HCT116 (cell line): ENCODE results near the gene APBA2. TPM values are rescaled to one million over a fixed set of nuclear protein-coding genes. Genes with fewer than 3 reads are reported as not detected.

Source experiments
- ATAC-seq: fragments of 200-7000 bp; cut with Tn5 transposase; 2 replicates; pipeline ENCODE4 v1.9.1; 2020; ENCODE audit warnings: mild to moderate bottlenecking, moderate library complexity
- BruUV-seq: library from RNA; stranded (reverse); fragments of 400-500 nt; replicated peaks from 2 replicates; lab custom pipeline; 2021; lab: Mats Ljungman, UMichigan
- CTCF ChIA-PET: fragments of 300-600 bp; sonication (Branson Sonifier 250); formaldehyde crosslinking; loops from one replicate; lab custom pipeline; 2021; ENCODE audit warnings: antibody characterized with exemption; lab: Charles Lee
- POLR2A ChIA-PET: fragments of 300-600, 350-600 bp; sonication (Branson Sonifier 250); formaldehyde crosslinking; loops from one replicate; lab custom pipeline; 2021; ENCODE audit warnings: antibody characterized with exemption; lab: Charles Lee
- RAD21 ChIA-PET, 2 experiments: fragments of 300-600 bp; sonication (Branson Sonifier 250); formaldehyde crosslinking; loops; one replicate each; lab custom pipeline; 2023; ENCODE audit warnings: low total read pairs in 2 of 2; ENCODE audit not compliant: uncharacterized antibody in 2 of 2, unreplicated experiment in 2 of 2, low non-redundant PET in 1 of 2; lab: Charles Lee
- DNase-seq: peaks from one replicate; pipeline ENCODE4 v3.0.0-alpha.2; 2010; ENCODE audit warnings: low read depth, low spot score
- H2AFZ ChIP-seq: fragments of 200-600 bp; shearing (Covaris generic), sonication (generic); 2 replicates; pipeline ENCODE4 v1.6.1; 2017; ENCODE audit warnings: low read depth, mixed run types, mixed read lengths, antibody characterized with exemption, low read length; ENCODE audit not compliant: poor library complexity, severe bottlenecking
- H3K27ac ChIP-seq: 2 replicates; pipeline ENCODE4 v1.5.1; 2012; ENCODE audit warnings: low read depth, low read length
- H3K27me3 ChIP-seq: fragments of 200-600 bp; sonication (generic); 2 replicates; pipeline ENCODE4 v1.6.1; 2016; ENCODE audit warnings: mixed run types, low read length, mixed read lengths; ENCODE audit not compliant: insufficient read depth
- H3K36me3 ChIP-seq, 2 experiments: fragments of 200-500 bp in 1 of 2; fragments of 200-600 bp in 1 of 2; sonication (Bioruptor generic) in 1 of 2; sonication (generic) in 1 of 2; 2 replicates each; pipeline versions ENCODE4 v1.5.1 to v1.6.1; 2014 to 2016; ENCODE audit warnings: low read length in 2 of 2, inconsistent platforms in 1 of 2, mixed read lengths in 1 of 2, mixed run types in 1 of 2; ENCODE audit not compliant: insufficient read depth in 2 of 2, control insufficient read depth in 1 of 2
- H3K4me1 ChIP-seq, 2 experiments: fragments of 200-600 bp in 1 of 2; sonication (generic) in 1 of 2; 2 replicates each; pipeline versions ENCODE4 v1.5.1 to v1.6.1; 2012 to 2017; ENCODE audit warnings: low read length in 2 of 2, inconsistent platforms in 1 of 2, mild to moderate bottlenecking in 1 of 2, mixed read lengths in 1 of 2, mixed run types in 1 of 2, moderate library complexity in 1 of 2; ENCODE audit not compliant: insufficient read depth in 2 of 2, control insufficient read depth in 1 of 2
- H3K4me2 ChIP-seq: fragments of 200-600 bp; sonication (generic); 2 replicates; pipeline ENCODE4 v1.6.1; 2017; ENCODE audit warnings: mixed run types, low read length, mixed read lengths
- H3K4me3 ChIP-seq, 2 experiments: fragments of 200-600 bp in 1 of 2; sonication (generic) in 1 of 2; replicated peaks in 1 of 2; 2 replicates each; pipeline ENCODE4 v1.5.1; 2011 to 2016; ENCODE audit warnings: low read length in 2 of 2, control low read depth in 1 of 2, low read depth in 1 of 2, mild to moderate bottlenecking in 1 of 2, mixed read lengths in 1 of 2, mixed run types in 1 of 2
- H3K79me2 ChIP-seq: fragments of 200-600 bp; sonication (generic); 2 replicates; pipeline ENCODE4 v1.6.1; 2017; ENCODE audit warnings: mild to moderate bottlenecking, mixed run types, low read length, moderate library complexity, mixed read lengths; ENCODE audit not compliant: insufficient read depth
- H3K9ac ChIP-seq: fragments of 200-600 bp; sonication (generic); 2 replicates; pipeline ENCODE4 v1.6.1; 2016; ENCODE audit warnings: low read length, mixed read lengths
- H3K9me2 ChIP-seq: fragments of 200-600 bp; sonication (generic), shearing (Covaris generic); 2 replicates; pipeline ENCODE4 v1.6.1; 2017; ENCODE audit warnings: mixed run types, mild to moderate bottlenecking, moderate library complexity; ENCODE audit not compliant: insufficient read depth
- H3K9me3 ChIP-seq, 2 experiments: fragments of 200-500 bp in 1 of 2; fragments of 200-600 bp in 1 of 2; sonication (Bioruptor generic) in 1 of 2; sonication (generic) in 1 of 2; 2 replicates each; pipeline ENCODE4 v1.6.1; 2014 to 2017; ENCODE audit warnings: low read length in 2 of 2, mixed read lengths in 2 of 2, inconsistent platforms in 1 of 2, low read depth in 1 of 2, mild to moderate bottlenecking in 1 of 2, mixed run types in 1 of 2, moderate library complexity in 1 of 2; ENCODE audit not compliant: control insufficient read depth in 1 of 2, insufficient read depth in 1 of 2
- H4K20me1 ChIP-seq: fragments of 200-600 bp; sonication (generic), shearing (Covaris generic); 2 replicates; pipeline ENCODE4 v1.6.1; 2017; ENCODE audit warnings: mixed run types, mild to moderate bottlenecking, moderate library complexity; ENCODE audit not compliant: insufficient read depth
- CBX3 ChIP-seq: IDR thresholded peaks from 2 replicates; pipeline ENCODE4 v1.6.1; 2012; ENCODE audit warnings: low read depth
- EGR1 ChIP-seq: IDR thresholded peaks from 2 replicates; pipeline ENCODE4 v1.6.1; 2012; ENCODE audit warnings: low read depth
- ELF1 ChIP-seq: IDR thresholded peaks from 2 replicates; pipeline ENCODE4 v1.6.1; 2012; ENCODE audit warnings: low read depth, borderline replicate concordance
- FOSL1 ChIP-seq: IDR thresholded peaks from 2 replicates; pipeline ENCODE4 v1.6.1; 2012; ENCODE audit warnings: low read depth
- JUND ChIP-seq: IDR thresholded peaks from 2 replicates; pipeline ENCODE4 v1.6.1; 2012
- MAX ChIP-seq: IDR thresholded peaks from 2 replicates; pipeline ENCODE4 v1.6.1; 2012
- POLR2AphosphoS5 ChIP-seq: IDR thresholded peaks from 2 replicates; pipeline ENCODE4 v1.6.1; 2011; ENCODE audit warnings: mild to moderate bottlenecking, low read depth, low read length, moderate library complexity
- SIN3A ChIP-seq: IDR thresholded peaks from 2 replicates; pipeline ENCODE4 v1.6.1; 2012; ENCODE audit warnings: low read depth
- SRF ChIP-seq: IDR thresholded peaks from 2 replicates; pipeline ENCODE4 v1.6.1; 2012; ENCODE audit warnings: low read depth
- TCF7L2 ChIP-seq: IDR thresholded peaks from 2 replicates; pipeline ENCODE4 v1.7.0; 2011; ENCODE audit warnings: borderline replicate concordance, inconsistent platforms; ENCODE audit not compliant: insufficient read depth, insufficient read length; ENCODE audit errors: extremely low read depth
- ZNF274 ChIP-seq: fragments of 200-500 bp; sonication (Bioruptor generic); IDR thresholded peaks from 2 replicates; pipeline ENCODE4 v1.6.1; 2014; ENCODE audit warnings: mild to moderate bottlenecking, low read depth, low read length, inconsistent platforms
- intact Hi-C: fragments of 100-400 bp; cut with micrococcal nuclease; formaldehyde crosslinking; loops from 2 replicates; pipeline ENCODE4 v1.10.0; 2022
- total RNA-seq: library from RNA; stranded (reverse); gene quantifications from one replicate; pipeline ENCODE4 v1.2.1, GENCODE V29; 2021; ENCODE audit not compliant: unreplicated experiment

The APBA2 gene
- total RNA-seq, 1 experiment from 2014 or later, result 0.47 TPM

DNA sequence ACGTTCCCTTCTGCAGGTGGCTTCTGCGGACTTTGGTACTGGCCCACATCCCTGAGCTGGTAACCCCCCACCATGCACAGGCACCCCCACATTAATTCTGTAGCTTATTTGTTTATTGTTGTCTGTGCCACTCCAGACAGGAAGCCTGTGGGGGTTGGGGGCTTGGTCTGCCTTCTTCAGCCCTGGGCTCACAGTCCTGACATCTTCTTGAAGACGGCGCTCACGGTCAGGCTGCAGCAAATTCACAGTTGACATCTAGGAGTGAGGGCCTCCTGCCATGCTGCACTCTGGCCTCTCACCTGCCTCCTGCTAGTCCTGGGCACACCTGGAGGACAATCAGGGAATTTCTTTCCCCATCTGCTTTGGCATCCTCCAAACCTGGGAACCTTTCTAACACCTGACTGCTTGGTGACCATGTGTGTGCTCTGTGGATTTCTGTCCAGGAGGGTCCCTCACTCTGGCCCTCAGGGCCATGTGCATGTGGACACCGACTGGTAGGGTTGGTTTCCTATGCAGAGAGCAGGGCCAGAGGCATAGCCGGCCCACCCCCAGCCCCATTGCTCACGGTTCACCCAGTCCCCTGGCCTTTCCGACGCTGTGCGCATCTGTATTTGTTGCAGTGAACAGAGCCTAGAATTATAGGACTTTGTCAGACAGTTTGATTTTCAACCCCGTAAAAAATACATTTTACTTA is 68.8 kb downstream of the APBA2 start:
- RAD21 ChIA-PET, result no interaction called here
- H3K9me2 ChIP-seq, result no peaks in the 10 kb centered on the region
- no peak overlapping the region for H3K4me3 ChIP-seq
- intact Hi-C loops, result no loop called here
- CTCF ChIA-PET, result no interaction called here
- no peak overlapping the region for H2AFZ ChIP-seq
- H3K27ac ChIP-seq, result no peak overlapping the region
- peaks cover 0 to 5% of the 10 kb centered on the region in 2 experiments; a peak in 1 of 4 replicates for H3K4me1 ChIP-seq
- no peak overlapping the region for H3K4me2 ChIP-seq
- no peak for DNase-seq
- H3K36me3 ChIP-seq, result no peaks in the 10 kb centered on the region
- H3K27me3 ChIP-seq, result peaks cover 3% of the 10 kb centered on the region; the same call in 1 of the 2 replicates
- POLR2A ChIA-PET, result no interaction called here
- ATAC-seq, result no peak
- TF ChIP-seq EGR1 (no peak), SRF (no peak), FOSL1 (no peak), MAX (no peak), ELF1 (no peak), CBX3 (no peak), POLR2AphosphoS5 (no peak), JUND (no peak)
- no peaks in the 10 kb centered on the region for H3K79me2 ChIP-seq
- no TSS peak for BruUV-seq
- no peaks in the 10 kb centered on the region for H4K20me1 ChIP-seq
- no peaks in the 10 kb centered on the region for H3K9me3 ChIP-seq
- H3K9ac ChIP-seq, result no peak overlapping the region

DNA sequence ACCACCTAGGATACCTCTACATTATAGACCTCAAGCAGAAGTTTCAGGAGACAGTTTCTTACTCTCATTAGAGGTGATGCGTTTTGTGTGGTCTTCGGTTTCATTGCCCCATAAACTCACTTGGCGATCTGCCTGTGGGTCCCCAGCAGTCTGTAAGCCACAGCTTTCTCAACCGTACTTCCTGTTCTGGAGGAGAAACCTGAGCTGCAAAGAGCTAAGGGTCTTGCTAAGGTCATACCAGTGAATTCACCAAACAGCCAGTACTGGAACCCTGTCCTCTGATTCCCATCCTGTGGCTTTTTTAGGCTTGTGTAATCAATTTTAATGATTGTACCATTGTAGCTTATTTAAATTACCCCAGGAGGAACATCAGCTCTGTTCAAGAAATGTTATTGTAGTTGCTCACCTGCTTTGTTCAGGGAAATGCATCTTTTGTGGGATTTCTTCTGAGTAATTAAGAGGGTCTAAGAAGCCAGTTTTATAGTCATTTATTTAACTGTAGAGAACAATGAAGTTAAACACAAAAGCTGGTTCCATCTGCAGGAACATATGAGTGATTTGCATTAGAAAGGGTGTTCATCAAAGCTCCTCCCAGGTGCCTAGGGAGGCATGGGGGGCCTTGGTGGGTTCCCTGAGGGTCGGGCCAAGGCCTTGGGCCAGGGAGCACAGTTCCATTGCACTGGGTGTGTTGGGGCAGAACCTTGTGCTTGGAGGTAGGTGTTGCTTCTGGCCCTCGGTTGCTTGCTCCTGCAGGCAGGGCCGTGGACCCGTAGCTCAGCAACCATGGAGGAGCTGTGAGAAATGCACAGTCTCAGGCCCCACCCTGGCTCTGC is 69.6 kb downstream of the APBA2 start:
- H3K4me3 ChIP-seq, result no peak overlapping the region
- ATAC-seq (no peak), DNase-seq (no peak)
- no peak overlapping the region for H3K27ac ChIP-seq
- POLR2A ChIA-PET, result no interaction called here
- H3K9ac ChIP-seq, result no peak overlapping the region
- H3K36me3 ChIP-seq, result no peaks in the 10 kb centered on the region
- no peaks in the 10 kb centered on the region for H3K9me2 ChIP-seq
- no peak overlapping the region for H3K4me2 ChIP-seq
- H3K4me1 ChIP-seq, result peaks cover 4 to 10% of the 10 kb centered on the region in 2 experiments
- TF ChIP-seq ZNF274 (no peak), SIN3A (no peak), POLR2AphosphoS5 (no peak), TCF7L2 (no peak)
- BruUV-seq, result no TSS peak
- no peaks in the 10 kb centered on the region for H3K79me2 ChIP-seq
- H2AFZ ChIP-seq, result no peak overlapping the region
- no peaks in the 10 kb centered on the region for H3K9me3 ChIP-seq
- intact Hi-C loops, result no loop called here
- H4K20me1 ChIP-seq, result no peaks in the 10 kb centered on the region
- CTCF ChIA-PET, result no interaction called here
- RAD21 ChIA-PET, result no interaction called here
- H3K27me3 ChIP-seq, result peaks cover 3% of the 10 kb centered on the region; the same call in 1 of the 2 replicates
